ENCODE measurements around the gene XPNPEP2.

GRCh38 chrX:129795584-129795983 lies 56.8 kb downstream of the XPNPEP2 start:
- TF ChIP-seq POLR2A (IDR thresholded peaks at IDR 0.05) = no peak
- TF ChIP-seq CTCF (IDR thresholded peaks at IDR 0.05) = no peak
- no peak for TF ChIP-seq POLR2AphosphoS5 (IDR thresholded peaks at IDR 0.05)

Data from breast epithelium (tissue), 3 donors.